ENCODE measurements around the gene KRTAP2-3.
"Not testable (repeated sequence)": the region's sequence is repeated elsewhere in the genome, so short reads cannot be mapped to it uniquely, and the experiment has no call there.

The KRTAP2-3 gene

GRCh38 chr17:41067281-41067680 lies 7.4 kb upstream of the KRTAP2-3 start:
- no peak for DNase-seq (ENCODE audit: low spot score)

DNA sequence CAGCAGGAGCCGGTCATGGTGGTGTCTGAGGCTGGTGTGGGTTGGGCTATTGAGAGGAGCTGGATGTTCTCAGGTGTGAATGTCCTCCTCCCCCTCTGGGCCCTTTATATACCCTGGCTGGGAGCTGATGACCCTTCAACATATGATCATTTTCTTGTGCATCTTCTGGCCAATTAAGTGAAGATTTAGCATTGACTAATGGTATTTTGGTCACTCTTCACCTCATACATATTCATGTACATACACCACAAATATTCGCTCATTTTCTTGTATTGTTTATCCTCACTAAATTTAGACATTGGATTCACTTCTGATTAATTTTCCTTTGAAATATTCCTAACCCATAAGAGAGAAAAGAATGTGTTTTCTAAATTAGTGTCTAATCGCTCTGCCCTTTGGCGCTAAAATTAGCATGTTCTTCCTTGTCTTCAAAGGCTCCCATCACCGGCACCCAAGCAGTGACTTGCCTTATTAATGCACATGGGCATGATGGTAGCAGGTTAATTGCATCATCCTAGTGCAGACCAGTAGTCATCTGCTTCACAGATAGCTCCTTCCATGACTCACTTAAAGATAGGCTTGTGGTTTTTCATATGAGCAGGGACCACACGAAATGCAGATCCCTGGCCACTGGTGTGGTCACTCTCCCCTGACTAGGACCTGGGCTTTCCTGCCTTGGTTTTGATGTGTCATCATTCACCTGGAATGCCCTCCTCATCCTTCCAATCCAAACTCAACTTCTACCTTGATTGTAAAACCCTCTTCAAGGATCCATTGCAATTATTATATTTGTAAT lies 6.1 kb upstream of the KRTAP2-3 start, which contains the start of gene KRTAP2-4:
Gene KRTAP2-4 (minus strand): TSS at position 51 of the 796 bp plus-strand sequence. CDS start 34 bp downstream, at position 17.
- DNase-seq (ENCODE audit: low spot score) = peak; percentile 68

DNA sequence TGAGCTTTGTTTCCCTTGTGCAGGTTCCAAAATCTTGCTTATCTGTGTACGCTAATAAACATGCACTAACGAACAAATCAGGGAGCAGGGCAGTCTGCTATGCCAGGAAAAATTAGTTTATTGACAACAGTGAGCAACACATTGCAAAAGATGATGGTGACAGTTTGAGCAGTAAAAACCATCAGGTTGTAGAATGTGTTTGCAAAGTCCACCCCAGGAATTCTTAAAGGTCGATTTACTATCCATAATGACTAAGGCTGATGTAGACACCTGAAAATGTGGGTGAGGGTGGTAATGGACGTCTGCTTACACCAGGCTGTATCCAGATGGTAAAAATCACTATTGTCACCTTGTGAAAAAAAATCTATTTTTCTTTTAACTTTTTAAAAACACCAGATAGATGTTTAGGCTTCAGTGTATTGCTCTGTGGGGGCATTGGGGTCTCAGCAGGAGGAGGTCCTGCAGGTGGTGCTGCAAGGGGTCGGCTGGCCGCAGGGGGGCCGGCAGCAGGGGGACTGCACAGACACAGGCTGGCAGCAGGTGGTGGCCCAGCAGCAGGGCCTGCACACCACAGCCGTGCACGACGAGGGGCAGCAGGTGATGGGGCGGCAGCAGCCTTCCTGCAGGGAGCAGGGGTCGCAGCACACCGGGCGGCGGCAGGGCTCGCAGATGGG lies 5.2 kb upstream of the KRTAP2-3 start:
- not testable (repeated sequence) for DNase-seq (ENCODE audit: low spot score)

DNA sequence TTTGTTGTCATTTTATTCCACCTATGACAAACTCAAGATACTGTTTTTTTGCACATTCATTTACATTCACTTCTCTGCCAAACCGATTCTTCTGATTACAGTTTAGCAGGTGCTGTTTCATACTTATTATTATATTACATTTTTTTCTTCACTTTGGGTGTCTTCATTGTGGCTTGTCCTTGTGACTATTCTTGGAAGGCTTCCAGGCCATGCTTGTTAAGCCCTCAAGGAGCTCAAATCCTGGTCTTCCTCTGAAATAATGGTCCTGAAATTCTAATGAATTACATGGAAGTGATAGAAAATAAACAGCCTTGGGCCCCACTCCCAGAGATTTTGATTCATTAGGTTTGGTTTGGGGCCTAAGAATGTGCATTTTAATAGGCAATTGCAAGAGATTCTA lies 4.4 kb upstream of the KRTAP2-3 start:
- DNase-seq (ENCODE audit: low spot score) = no peak

- no peak for DNase-seq (ENCODE audit: low spot score)
These were observed 3.5 kb upstream of the KRTAP2-3 start for GRCh38 chr17:41063449-41063848.

DNA sequence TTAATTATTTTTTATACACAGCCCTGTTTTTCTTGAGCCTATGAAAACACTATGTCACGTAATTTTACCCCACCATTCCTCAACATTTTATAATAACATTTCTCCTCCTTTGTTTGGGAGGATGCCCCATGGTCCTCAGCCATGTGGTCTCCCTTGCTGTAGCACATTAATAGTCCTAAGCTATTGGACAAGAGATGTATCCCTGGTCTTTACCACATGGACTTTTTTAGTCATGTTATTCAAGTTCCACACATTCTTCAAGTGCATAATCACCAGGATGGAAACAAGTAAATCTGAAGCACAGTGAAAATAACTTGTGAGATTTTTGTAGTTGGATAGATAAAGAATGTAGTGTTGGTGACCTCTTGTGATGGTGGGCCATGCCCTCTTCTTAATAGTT lies 2.0 kb upstream of the KRTAP2-3 start:
- peak; percentile 70 for DNase-seq (ENCODE audit: low spot score)

- DNase-seq (ENCODE audit: low spot score) = peak; percentile 61
These were observed 450 bp downstream of the KRTAP2-3 start for GRCh38 chr17:41059276-41060051.

GRCh38 chr17:41058741-41059140 lies 1.2 kb downstream of the KRTAP2-3 start:
- DNase-seq (ENCODE audit: low spot score) = no peak

DNA sequence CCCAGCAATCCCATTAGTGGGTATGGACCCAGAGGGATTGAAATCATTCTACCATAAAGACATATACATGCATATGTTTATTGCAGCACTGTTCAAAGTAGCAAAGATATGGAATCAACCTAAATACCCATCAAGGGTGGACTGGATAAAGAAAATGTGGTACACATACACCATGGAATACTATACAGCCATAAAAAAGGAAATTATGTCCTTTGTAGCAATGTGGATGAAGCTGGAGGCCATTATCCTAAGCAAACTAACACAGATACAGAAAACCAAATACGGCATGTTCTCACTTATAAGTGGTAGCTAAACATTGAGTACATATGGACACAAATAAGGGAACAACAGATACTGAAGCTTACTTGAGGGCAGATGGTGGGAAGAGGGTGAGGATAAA lies 2.4 kb downstream of the KRTAP2-3 start:
- DNase-seq (ENCODE audit: low spot score) = no peak

DNA sequence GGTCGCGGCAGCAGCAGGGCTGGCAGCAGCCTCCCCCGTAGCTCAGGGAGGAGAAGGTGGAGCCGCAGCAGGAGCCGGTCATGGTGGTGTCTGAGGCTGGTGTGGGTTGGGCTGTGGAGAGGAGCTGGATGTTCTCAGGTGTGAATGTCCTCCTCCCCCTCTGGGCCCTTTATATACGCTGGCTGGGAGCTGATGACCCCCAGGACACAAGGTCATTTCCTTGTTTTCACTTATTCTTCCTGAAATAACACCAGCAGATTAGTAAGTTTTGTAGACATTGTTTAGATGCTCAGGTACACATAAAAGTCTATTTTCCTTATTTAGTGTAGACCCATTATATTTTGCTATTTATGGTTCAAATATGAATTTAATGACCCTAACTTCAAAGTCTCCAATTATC lies 4.8 kb downstream of the KRTAP2-3 start, which contains the start of gene KRTAP2-2:
Gene KRTAP2-2 (minus strand): TSS at position 101 of the 400 bp plus-strand sequence. CDS start 19 bp downstream, at position 82.
- DNase-seq (ENCODE audit: low spot score) = not testable (repeated sequence)

DNA sequence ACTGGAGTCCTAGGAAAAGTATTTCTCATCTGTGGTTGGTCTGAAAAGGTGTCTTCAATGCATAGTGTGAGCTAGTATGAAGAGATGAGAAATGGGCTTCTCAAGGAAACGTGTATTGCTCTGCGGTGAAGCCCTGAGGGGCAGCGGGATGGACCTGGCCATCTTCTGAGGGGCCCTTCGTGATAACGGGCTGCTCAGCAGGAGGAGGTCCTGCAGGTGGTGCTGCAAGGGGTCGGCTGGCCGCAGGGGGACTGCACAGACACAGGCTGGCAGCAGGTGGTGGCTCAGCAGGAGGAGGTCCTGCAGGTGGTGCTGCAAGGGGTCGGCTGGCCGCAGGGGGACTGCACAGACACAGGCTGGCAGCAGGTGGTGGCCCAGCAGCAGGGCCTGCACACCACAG lies 5.4 kb downstream of the KRTAP2-3 start:
- DNase-seq (ENCODE audit: low spot score) = not testable (repeated sequence)

- no peak for DNase-seq (ENCODE audit: low spot score)
These were observed 5.9 kb downstream of the KRTAP2-3 start for GRCh38 chr17:41054025-41054424.

DNA sequence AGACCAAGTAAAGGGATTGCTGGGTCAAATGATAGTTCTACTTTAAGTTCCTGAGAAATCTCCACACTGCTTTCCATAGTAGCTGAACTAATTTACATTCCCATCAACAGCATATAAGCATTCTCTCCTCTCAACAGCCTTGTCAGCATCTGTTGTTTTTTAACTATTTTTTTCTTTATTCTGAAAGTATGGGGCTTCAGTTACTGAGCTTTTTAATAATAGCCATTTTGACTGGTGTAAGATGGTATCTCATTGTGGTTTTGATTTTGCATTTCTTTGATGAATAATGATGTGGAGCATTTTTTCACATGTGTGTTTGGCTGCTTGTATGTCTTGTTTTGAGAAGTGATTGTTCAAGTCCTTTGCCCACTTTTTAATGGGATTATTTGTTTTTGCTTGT lies 7.3 kb downstream of the KRTAP2-3 start:
- DNase-seq (ENCODE audit: low spot score) = no peak

GRCh38 chr17:41049110-41049509 lies 10.8 kb downstream of the KRTAP2-3 start:
- DNase-seq (ENCODE audit: low spot score) = peak; percentile 67

- peak; percentile 79 for DNase-seq (ENCODE audit: low spot score)
These were observed 11.5 kb downstream of the KRTAP2-3 start for GRCh38 chr17:41048441-41048840.

- DNase-seq (ENCODE audit: low spot score) = not testable (repeated sequence)
These were observed 13.0 kb downstream of the KRTAP2-3 start, which contains the start of gene KRTAP2-1 for GRCh38 chr17:41046735-41047465. TSS of gene KRTAP2-1 (minus strand) at chr17:41047316. CDS start at chr17:41047267, 49 bp downstream.

- no peak for DNase-seq (ENCODE audit: low spot score)
These were observed 17.0 kb downstream of the KRTAP2-3 start for GRCh38 chr17:41042953-41043352.

- DNase-seq (ENCODE audit: low spot score) = peak; percentile 43
These were observed 18.9 kb downstream of the KRTAP2-3 start, which contains the start of gene KRTAP1-1 for GRCh38 chr17:41040783-41041571. TSS of gene KRTAP1-1 (minus strand) at chr17:41041450. CDS start at chr17:41041397, 53 bp downstream.

DNA sequence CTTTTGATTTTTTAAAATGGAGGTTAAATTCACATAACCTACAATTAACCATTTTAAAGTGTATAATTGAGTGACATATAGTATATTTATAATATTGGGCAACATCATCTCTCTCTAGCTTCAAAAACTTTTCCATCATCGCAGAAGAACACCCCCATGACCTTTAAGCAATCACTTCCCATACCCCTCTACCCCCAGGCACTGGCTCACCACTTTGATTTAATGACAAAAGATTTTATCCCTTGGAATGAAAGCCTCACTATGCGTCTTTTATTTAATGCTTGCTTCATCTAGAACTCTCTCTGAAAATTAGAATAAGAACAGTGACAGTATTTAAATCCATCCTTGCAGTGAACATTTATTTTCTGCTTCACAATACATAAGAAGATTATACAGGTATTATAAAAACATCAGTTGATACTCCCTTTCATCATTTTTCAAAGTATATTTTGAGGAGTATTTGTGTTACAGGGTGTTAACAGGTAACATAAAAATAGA lies 22.0 kb downstream of the KRTAP2-3 start:
- DNase-seq (ENCODE audit: low spot score) = no peak

GRCh38 chr17:41034346-41034935 lies 25.5 kb downstream of the KRTAP2-3 start, which contains the start of gene KRTAP1-3:
TSS of gene KRTAP1-3 (minus strand) at chr17:41034874. CDS start at chr17:41034821, 53 bp downstream.
- DNase-seq (ENCODE audit: low spot score) = not testable (repeated sequence)

All from AG20443 (cell line).